Measurements from ENCODE around the gene CUEDC1. TPM values are rescaled to one million over a fixed set of nuclear protein-coding genes. Genes with fewer than 3 reads are reported as not detected.

Gene CUEDC1
- total and polyA plus RNA-seq, 2 experiments from 2014 or later, result 11.1 to 13.6 TPM

GRCh38 chr17:57913575-57914272 lies 41.5 kb downstream of the CUEDC1 start:
- Histone ChIP-seq H3K79me2 (ENCODE audit: insufficient read depth) (peaks cover 96% of the 10 kb centered on the region), H3K27me3 (replicated peaks; ENCODE audit: insufficient read depth) (no peaks in the 10 kb centered on the region), H3K9me3 (ENCODE audit: low read depth) (no peaks in the 10 kb centered on the region), H3K27ac (no peak overlapping the region), H4K20me1 (ENCODE audit: insufficient read depth) (peaks cover 5% of the 10 kb centered on the region; the same call in 1 of the 2 replicates), H3F3A (ENCODE audit: insufficient read depth) (no peaks in the 10 kb centered on the region), H3K4me2 (ENCODE audit: unreplicated experiment) (no peak overlapping the region), H3K9ac (no peak overlapping the region), H3K36me3 (ENCODE audit: low read depth) (no peaks in the 10 kb centered on the region), H3K4me1 (ENCODE audit: insufficient read depth) (peaks cover 18% of the 10 kb centered on the region), H2AFZ (no peak overlapping the region), H3K4me3 (no peak overlapping the region), H3K9me2 (ENCODE audit: insufficient read depth) (no peaks in the 10 kb centered on the region)
- in situ Hi-C loops (cut with MboI), result no loop called here
- peak; percentile 55 for DNase-seq
- 72 to 77% methylated on average over 7 of the region's 7 CpGs for WGBS, 2 experiments (ENCODE audit: low coverage in 1 of 2, low lambda C conversion rate in 2 of 2, missing lambda C conversion rate in 2 of 2)
- TF ChIP-seq EZH2phosphoT487 (IDR thresholded peaks at IDR 0.05; ENCODE audit: insufficient read depth, low read depth) (no peak), EZH2 (IDR thresholded peaks at IDR 0.05; ENCODE audit: insufficient read depth, poor library complexity, severe bottlenecking) (no peak)

GRCh38 chr17:57911834-57912673 lies 43.2 kb downstream of the CUEDC1 start:
- peaks cover 11% of the 10 kb centered on the region for H3K4me1 ChIP-seq (ENCODE audit: insufficient read depth)
- no peak overlapping the region for H3K27ac ChIP-seq
- in situ Hi-C loops (cut with MboI), result no loop called here
- H3K4me3 ChIP-seq, result no peak overlapping the region
- H3K9ac ChIP-seq, result no peak overlapping the region
- no peaks in the 10 kb centered on the region for H3K36me3 ChIP-seq (ENCODE audit: low read depth)
- peaks cover 90% of the 10 kb centered on the region for H3K79me2 ChIP-seq (ENCODE audit: insufficient read depth)
- H3K9me2 ChIP-seq (ENCODE audit: insufficient read depth), result no peaks in the 10 kb centered on the region
- no peak overlapping the region for H3K4me2 ChIP-seq (ENCODE audit: unreplicated experiment)
- H2AFZ ChIP-seq, result no peak overlapping the region
- peak; percentile 44 for DNase-seq
- H3K9me3 ChIP-seq (ENCODE audit: low read depth), result no peaks in the 10 kb centered on the region
- H3K27me3 ChIP-seq (replicated peaks; ENCODE audit: insufficient read depth), result no peaks in the 10 kb centered on the region
- H3F3A ChIP-seq (ENCODE audit: insufficient read depth), result no peaks in the 10 kb centered on the region
- peaks cover 1% of the 10 kb centered on the region; the same call in 1 of the 2 replicates for H4K20me1 ChIP-seq (ENCODE audit: insufficient read depth)
- no peak for TF ChIP-seq EZH2phosphoT487 (IDR thresholded peaks at IDR 0.05; ENCODE audit: insufficient read depth, low read depth)
- TF ChIP-seq EZH2 (IDR thresholded peaks at IDR 0.05; ENCODE audit: insufficient read depth, poor library complexity, severe bottlenecking), result no peak
- 43 to 46% methylated on average over 13 of the region's 13 CpGs for WGBS, 2 experiments (ENCODE audit: low coverage in 1 of 2, low lambda C conversion rate in 2 of 2, missing lambda C conversion rate in 2 of 2)

- DNase-seq, result no peak
- no peak for TF ChIP-seq EZH2phosphoT487 (IDR thresholded peaks at IDR 0.05; ENCODE audit: insufficient read depth, low read depth)
- no peak for TF ChIP-seq EZH2 (IDR thresholded peaks at IDR 0.05; ENCODE audit: insufficient read depth, poor library complexity, severe bottlenecking)
- H3K4me3 ChIP-seq, result no peak overlapping the region
- H3F3A ChIP-seq (ENCODE audit: insufficient read depth), result no peaks in the 10 kb centered on the region
- H3K79me2 ChIP-seq (ENCODE audit: insufficient read depth), result peaks cover 86% of the 10 kb centered on the region
- in situ Hi-C loops (cut with MboI), result no loop called here
- no peak overlapping the region for H2AFZ ChIP-seq
- peaks cover 11% of the 10 kb centered on the region for H3K4me1 ChIP-seq (ENCODE audit: insufficient read depth)
- H4K20me1 ChIP-seq (ENCODE audit: insufficient read depth), result no peaks in the 10 kb centered on the region; the same call in 1 of the 2 replicates
- no peaks in the 10 kb centered on the region for H3K9me2 ChIP-seq (ENCODE audit: insufficient read depth)
- H3K4me2 ChIP-seq (ENCODE audit: unreplicated experiment), result no peak overlapping the region
- H3K9me3 ChIP-seq (ENCODE audit: low read depth), result no peaks in the 10 kb centered on the region
- H3K27me3 ChIP-seq (replicated peaks; ENCODE audit: insufficient read depth), result no peaks in the 10 kb centered on the region
- 91 to 95% methylated on average over 11 of the region's 11 CpGs for WGBS, 2 experiments (ENCODE audit: low coverage in 1 of 2, low lambda C conversion rate in 2 of 2, missing lambda C conversion rate in 2 of 2)
- no peak overlapping the region for H3K9ac ChIP-seq
- H3K27ac ChIP-seq, result no peak overlapping the region
- H3K36me3 ChIP-seq (ENCODE audit: low read depth), result no peaks in the 10 kb centered on the region
These were observed 44.5 kb downstream of the CUEDC1 start for GRCh38 chr17:57910462-57911420.

GRCh38 chr17:57909551-57909950 lies 45.7 kb downstream of the CUEDC1 start:
- Histone ChIP-seq H3K4me2 (ENCODE audit: unreplicated experiment) (no peak overlapping the region), H3K9me3 (ENCODE audit: low read depth) (no peaks in the 10 kb centered on the region), H3K79me2 (ENCODE audit: insufficient read depth) (peaks cover 86% of the 10 kb centered on the region), H3K4me1 (ENCODE audit: insufficient read depth) (peaks cover 11% of the 10 kb centered on the region), H3K4me3 (no peak overlapping the region), H3F3A (ENCODE audit: insufficient read depth) (no peaks in the 10 kb centered on the region), H3K36me3 (ENCODE audit: low read depth) (no peaks in the 10 kb centered on the region), H4K20me1 (ENCODE audit: insufficient read depth) (no peaks in the 10 kb centered on the region), H3K27me3 (replicated peaks; ENCODE audit: insufficient read depth) (no peaks in the 10 kb centered on the region), H2AFZ (no peak overlapping the region), H3K9ac (no peak overlapping the region), H3K27ac (no peak overlapping the region), H3K9me2 (ENCODE audit: insufficient read depth) (no peaks in the 10 kb centered on the region)
- in situ Hi-C loops (cut with MboI), result no loop called here
- DNase-seq, result no peak
- TF ChIP-seq EZH2phosphoT487 (IDR thresholded peaks at IDR 0.05; ENCODE audit: insufficient read depth, low read depth), result no peak
- no peak for TF ChIP-seq EZH2 (IDR thresholded peaks at IDR 0.05; ENCODE audit: insufficient read depth, poor library complexity, severe bottlenecking)
- WGBS, 2 experiments (ENCODE audit: low coverage in 1 of 2, low lambda C conversion rate in 2 of 2, missing lambda C conversion rate in 2 of 2), result 87 to 90% methylated on average over 5 of the region's 5 CpGs
